HUDEP-2 (cell line): Measurements from ENCODE around the gene SLC50A1.

ENCODE experiments used
- DNase-seq, 76 experiments: peaks; one replicate each; lab custom pipeline; 2025; ENCODE audit not compliant: unreplicated experiment in 76 of 76; lab: John Stamatoyannopoulos, UW

The SLC50A1 gene

DNA sequence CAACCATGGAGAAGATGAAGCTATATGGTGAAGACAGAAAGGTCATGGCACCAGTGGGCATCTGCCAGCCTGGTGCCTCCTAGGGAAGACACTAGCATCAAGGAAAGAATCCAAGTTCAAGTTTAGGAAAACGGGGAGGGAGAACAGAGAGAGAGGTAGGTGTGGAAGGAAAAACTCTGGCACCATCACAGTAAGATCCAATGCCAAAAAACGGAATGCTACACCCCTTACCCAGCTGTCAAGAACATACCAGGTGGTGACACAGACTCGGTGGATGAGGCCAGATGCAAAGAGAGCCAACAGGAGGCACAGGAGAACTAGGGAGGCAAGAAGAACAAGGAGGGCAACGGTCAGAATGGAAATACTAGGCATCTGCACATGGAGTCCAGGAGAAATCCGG lies 33.9 kb downstream of the SLC50A1 start:
- no peak for DNase-seq

GRCh38 chr1:155170101-155170785 lies 34.6 kb downstream of the SLC50A1 start:
- DNase-seq: no peak

DNA sequence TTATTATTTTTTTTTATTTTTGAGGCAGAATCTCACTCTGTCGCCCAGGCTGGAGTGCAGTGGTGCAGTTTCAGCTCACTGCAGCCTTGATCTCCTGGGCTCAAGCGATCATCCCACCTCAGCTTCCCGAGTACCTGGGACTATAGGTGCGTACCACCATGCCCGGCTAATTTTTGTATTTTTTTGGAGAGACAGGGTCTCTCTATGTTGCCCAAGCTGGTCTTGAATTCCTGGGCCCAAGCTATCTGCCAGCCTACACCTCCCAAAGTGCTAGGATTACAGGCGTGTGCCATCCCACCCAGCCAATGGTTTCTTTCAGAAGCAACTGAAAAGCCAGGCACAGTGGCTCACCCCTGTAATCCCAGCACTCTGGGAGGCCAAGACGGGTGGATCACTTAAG lies 35.2 kb downstream of the SLC50A1 start:
- DNase-seq: no peak

- DNase-seq: no peak
Measured at GRCh38 chr1:155171836-155172731, 36.4 kb downstream of the SLC50A1 start.

GRCh38 chr1:155172732-155173477 lies 37.3 kb downstream of the SLC50A1 start, which contains the start of gene KRTCAP2:
Gene KRTCAP2 (minus strand): TSS chr1:155173304. CDS start chr1:155173224, 80 bp downstream.
- peak in 73 of 76 experiments; percentile 52 to 95 (median 89) for DNase-seq

DNA sequence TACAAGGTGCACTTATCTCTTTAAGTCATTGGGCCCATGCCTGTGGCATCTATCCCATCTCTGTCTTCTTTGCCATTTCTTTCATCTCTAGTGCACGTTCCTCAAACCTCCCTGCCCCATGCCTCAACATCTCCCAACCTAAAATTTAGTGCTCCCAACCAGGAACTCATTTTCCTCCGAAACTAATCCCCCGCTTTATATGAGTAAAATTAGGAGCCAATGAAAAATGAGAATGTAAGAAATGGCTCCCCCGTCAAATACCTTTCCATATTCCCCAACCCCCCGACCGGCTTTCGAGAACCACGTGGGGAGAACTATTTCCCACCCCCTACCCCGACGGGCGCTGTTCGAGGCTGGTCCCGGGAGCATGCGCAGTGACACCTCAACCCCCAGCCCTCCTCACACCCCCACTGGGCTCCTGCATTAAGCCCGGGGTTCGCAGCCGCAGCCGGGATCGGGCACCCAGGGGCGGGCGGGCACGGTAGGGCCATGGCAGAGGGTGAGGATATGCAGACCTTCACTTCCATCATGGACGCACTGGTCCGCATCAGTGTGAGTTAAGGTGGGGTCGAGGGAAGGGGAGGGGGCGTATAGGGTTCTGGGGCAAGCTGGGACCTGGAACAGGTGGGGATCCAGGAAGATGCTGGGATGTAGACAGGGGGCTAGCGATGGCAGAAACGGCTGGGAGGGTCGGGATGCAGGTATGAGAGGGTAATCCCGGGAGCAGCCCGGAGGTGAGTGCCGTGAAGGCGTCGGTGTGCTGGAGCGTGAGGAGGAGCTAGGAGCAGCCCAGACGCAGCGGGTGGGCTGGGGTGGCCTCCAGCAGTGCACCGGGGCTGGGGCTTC lies 38.0 kb downstream of the SLC50A1 start, which contains the start of gene TRIM46:
TRIM46 (plus strand) TSS at position 372 of the 846 bp plus-strand sequence; CDS start at position 490, 118 bp downstream.
- peak in 14 of 76 experiments; percentile 6 to 54 (median 28) for DNase-seq

- DNase-seq: no peak
Measured at GRCh38 chr1:155174324-155175280, 39.0 kb downstream of the SLC50A1 start.

DNA sequence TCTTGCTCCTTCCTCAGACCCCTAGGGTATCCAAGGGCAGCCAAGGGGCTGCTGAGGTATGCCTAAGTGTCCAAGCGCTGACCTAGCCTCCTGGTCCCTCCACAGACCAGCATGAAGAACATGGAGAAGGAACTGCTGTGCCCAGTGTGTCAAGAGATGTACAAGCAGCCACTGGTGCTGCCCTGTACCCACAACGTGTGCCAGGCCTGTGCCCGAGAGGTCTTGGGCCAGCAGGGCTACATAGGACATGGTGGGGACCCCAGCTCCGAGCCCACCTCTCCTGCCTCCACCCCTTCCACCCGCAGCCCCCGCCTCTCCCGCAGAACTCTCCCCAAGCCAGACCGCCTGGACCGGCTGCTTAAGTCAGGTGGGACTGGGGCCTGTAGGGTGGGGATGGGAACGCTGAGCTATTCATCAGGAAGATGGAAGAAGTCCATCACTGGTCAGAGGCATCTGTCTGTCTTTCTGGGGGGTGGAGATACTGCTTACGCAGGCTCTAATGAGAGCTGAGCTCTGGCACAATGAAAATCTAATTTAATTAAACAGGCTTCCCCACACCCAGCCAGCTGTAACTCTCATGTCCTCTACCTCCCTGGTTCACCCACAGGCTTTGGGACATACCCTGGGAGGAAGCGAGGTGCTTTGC lies 39.8 kb downstream of the SLC50A1 start:
- DNase-seq: no peak

- DNase-seq: peak in 45 of 76 experiments; percentile 1 to 61 (median 33)
Measured at GRCh38 chr1:155175927-155176371, 40.3 kb downstream of the SLC50A1 start.

GRCh38 chr1:155176544-155177071 lies 41.0 kb downstream of the SLC50A1 start:
- peak in 71 of 76 experiments; percentile 12 to 89 (median 78) for DNase-seq

DNA sequence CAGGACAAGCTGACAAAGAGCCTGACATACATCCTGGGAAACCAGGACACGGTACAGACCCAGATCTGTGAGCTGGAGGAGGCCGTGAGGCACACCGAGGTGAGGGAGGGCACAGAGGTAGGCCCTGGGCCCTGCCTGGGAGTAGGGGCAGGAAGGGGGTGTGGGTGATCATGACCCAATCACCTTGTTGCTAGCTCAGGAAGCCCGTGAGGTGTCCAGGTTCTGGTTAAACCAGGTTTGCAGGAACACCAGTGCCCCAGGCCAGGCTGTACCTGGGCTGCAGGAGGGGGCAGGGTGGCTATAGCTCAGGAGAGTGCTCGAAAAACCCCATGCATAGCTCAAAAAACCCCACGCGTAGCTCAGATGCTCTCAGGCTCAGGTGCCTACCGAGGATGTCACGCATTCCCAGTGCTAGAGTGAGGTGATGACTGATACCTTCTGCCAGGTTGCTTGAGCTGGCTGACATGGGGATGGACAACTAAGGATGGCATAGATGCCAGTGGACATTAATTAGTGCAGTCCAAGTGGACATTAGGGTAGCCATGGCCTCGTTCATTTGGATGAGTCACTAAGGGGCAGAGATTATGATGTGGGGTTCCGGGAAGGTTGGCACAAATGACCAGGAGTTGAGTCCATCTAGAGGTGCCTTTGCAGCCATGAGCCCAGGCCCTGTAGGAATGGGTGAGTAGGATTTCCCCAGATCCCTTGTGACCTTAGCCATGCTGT lies 41.7 kb downstream of the SLC50A1 start:
- no peak for DNase-seq

GRCh38 chr1:155177918-155178281 lies 42.2 kb downstream of the SLC50A1 start:
- DNase-seq: no peak

- no peak for DNase-seq
Measured at GRCh38 chr1:155178441-155179111, 42.9 kb downstream of the SLC50A1 start.

GRCh38 chr1:155179112-155180031 lies 43.7 kb downstream of the SLC50A1 start:
- no peak for DNase-seq

GRCh38 chr1:155181371-155182051 lies 45.9 kb downstream of the SLC50A1 start:
- DNase-seq: no peak
